ENCODE results near the gene MAP3K7. TPM values are rescaled to one million over a fixed set of nuclear protein-coding genes. Genes with fewer than 3 reads are reported as not detected.

Gene MAP3K7
- polyA plus RNA-seq, 1 donor (not counting 4 experiments of a cell fraction or from before 2014, with no cell fraction given), result 43.5 TPM

DNA sequence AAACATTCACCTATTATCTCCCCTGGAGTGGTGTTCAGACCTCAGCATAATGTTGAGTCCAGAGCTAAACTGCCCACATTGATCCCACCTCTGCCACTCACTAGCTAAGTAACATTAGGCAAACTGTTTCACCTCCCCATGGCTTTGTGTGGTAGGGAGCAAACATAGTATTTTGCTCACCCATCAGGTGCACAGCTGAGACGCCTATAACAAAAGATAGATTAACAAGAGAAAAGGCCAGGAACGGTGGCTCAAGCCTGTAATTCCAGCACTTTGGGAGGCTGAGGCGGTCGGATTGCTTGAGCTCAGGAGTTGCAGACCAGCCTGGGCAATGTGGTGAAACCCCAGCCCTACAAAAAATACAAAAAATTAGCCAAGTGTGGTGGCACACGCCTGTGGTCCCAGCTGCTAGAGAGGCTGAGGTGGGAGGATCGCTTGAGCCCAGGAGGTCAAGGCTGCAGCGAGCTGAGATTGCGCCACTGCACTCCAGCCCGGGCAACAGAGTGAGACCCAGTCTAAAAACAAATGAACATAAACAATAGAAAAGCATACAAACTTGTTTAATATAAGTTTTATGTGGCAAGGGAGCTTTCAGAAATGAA, 91.6 kb downstream of the MAP3K7 start:
- dilution Hi-C loops (cut with MboI; ENCODE audit: extremely low pct_ligation_motif_present, low sequenced_read_pairs), result no loop called here
- DNase-seq (ENCODE audit: low read depth, low spot score) (no peak), FAIRE-seq (no peak)
- H3K9me1 ChIP-seq (ENCODE audit: control insufficient read depth, extremely low read depth, insufficient read depth, low read length), result no peaks in the 10 kb centered on the region
- no peak overlapping the region for H3K27ac ChIP-seq (ENCODE audit: control insufficient read depth, insufficient read depth, low read length)
- no peaks in the 10 kb centered on the region for H3K27me3 ChIP-seq (ENCODE audit: control insufficient read depth, extremely low read depth, insufficient read depth, low read length)
- peaks cover 1% of the 10 kb centered on the region for H3K4me1 ChIP-seq (ENCODE audit: control insufficient read depth, extremely low read depth, insufficient read depth, low read length)
- H4K20me1 ChIP-seq (ENCODE audit: control insufficient read depth, extremely low read depth, insufficient read depth, low read length), result no peaks in the 10 kb centered on the region
- no peak overlapping the region for H3K4me2 ChIP-seq (ENCODE audit: control insufficient read depth, extremely low read depth, insufficient read depth, low read depth, low read length)
- no peak overlapping the region for H2AFZ ChIP-seq (ENCODE audit: control insufficient read depth, low read length)
- no peaks in the 10 kb centered on the region for H3K9me3 ChIP-seq (ENCODE audit: control insufficient read depth, low read depth, low read length)
- no peak overlapping the region for H3K9ac ChIP-seq (ENCODE audit: control insufficient read depth, extremely low read depth, insufficient read depth, low read length)
- no peaks in the 10 kb centered on the region for H3K36me3 ChIP-seq (ENCODE audit: control insufficient read depth in 2 of 2, extremely low read depth in 1 of 2, insufficient read depth in 2 of 2, low read length in 2 of 2)
- H3K79me2 ChIP-seq (ENCODE audit: control insufficient read depth, insufficient read depth, low read length), result no peaks in the 10 kb centered on the region
- no peak overlapping the region for H3K4me3 ChIP-seq (ENCODE audit: control insufficient read depth in 2 of 3, extremely low read depth in 1 of 3, insufficient read depth in 2 of 3, low read depth in 1 of 3, low read length in 3 of 3)
- TF ChIP-seq, protein P1, sequence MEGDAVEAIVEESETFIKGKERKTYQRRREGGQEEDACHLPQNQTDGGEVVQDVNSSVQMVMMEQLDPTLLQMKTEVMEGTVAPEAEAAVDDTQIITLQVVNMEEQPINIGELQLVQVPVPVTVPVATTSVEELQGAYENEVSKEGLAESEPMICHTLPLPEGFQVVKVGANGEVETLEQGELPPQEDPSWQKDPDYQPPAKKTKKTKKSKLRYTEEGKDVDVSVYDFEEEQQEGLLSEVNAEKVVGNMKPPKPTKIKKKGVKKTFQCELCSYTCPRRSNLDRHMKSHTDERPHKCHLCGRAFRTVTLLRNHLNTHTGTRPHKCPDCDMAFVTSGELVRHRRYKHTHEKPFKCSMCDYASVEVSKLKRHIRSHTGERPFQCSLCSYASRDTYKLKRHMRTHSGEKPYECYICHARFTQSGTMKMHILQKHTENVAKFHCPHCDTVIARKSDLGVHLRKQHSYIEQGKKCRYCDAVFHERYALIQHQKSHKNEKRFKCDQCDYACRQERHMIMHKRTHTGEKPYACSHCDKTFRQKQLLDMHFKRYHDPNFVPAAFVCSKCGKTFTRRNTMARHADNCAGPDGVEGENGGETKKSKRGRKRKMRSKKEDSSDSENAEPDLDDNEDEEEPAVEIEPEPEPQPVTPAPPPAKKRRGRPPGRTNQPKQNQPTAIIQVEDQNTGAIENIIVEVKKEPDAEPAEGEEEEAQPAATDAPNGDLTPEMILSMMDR (optimal IDR thresholded peaks at IDR 0.05 in 1 of 3, IDR thresholded peaks at IDR 0.05 in 1 of 3, conservative IDR thresholded peaks at IDR 0.05 in 1 of 3; ENCODE audit: extremely low read depth in 1 of 3, insufficient read depth in 2 of 3, low read length in 3 of 3), result no peak
- no peak for TF ChIP-seq EZH2 (IDR thresholded peaks at IDR 0.05; ENCODE audit: low read length)

DNA sequence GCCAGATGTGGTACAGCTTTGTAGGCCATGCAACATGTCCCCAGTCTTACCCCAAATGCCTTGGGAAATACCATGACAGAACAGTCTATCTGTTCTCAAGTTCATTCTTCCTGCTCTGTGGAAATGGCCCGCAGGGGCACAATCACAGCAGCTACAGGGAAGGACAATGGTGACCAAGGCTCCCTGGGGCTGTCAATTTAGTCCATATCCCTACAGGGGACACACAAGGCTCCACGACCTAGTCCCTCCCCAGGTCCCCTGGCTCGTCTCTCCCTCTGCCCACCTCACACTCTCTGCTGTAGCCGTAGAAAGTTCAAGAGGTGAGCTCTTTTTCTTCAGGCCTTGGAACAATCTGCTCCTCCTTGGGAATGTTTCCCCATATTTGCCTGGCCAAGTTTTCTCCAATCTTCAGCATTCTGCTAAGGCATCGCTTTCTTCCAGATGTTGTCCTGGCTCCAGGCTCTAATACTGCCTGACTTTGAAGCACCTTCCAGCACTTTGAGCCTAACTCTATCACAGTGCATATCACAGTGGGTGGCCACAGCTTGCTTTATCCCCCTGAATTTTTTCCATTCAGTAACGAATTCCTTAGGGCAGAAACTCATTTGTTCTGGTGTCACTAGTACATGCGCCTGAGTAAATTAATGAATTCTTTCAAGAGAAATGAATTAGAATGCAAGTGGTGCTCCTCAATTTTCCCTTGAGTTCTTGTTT, 92.6 kb downstream of the MAP3K7 start:
- DNase-seq (ENCODE audit: low read depth, low spot score) (no peak), FAIRE-seq (no peak)
- TF ChIP-seq EZH2 (IDR thresholded peaks at IDR 0.05; ENCODE audit: low read length), result no peak
- TF ChIP-seq, protein P1 (optimal IDR thresholded peaks at IDR 0.05 in 1 of 3, IDR thresholded peaks at IDR 0.05 in 1 of 3, conservative IDR thresholded peaks at IDR 0.05 in 1 of 3; ENCODE audit: extremely low read depth in 1 of 3, insufficient read depth in 2 of 3, low read length in 3 of 3), result no peak
- Histone ChIP-seq H3K36me3 (ENCODE audit: control insufficient read depth in 2 of 2, extremely low read depth in 1 of 2, insufficient read depth in 2 of 2, low read length in 2 of 2) (no peaks in the 10 kb centered on the region), H3K27me3 (ENCODE audit: control insufficient read depth, extremely low read depth, insufficient read depth, low read length) (no peaks in the 10 kb centered on the region), H3K79me2 (ENCODE audit: control insufficient read depth, insufficient read depth, low read length) (no peaks in the 10 kb centered on the region), H3K4me2 (ENCODE audit: control insufficient read depth, extremely low read depth, insufficient read depth, low read depth, low read length) (no peak overlapping the region), H3K27ac (ENCODE audit: control insufficient read depth, insufficient read depth, low read length) (no peak overlapping the region), H4K20me1 (ENCODE audit: control insufficient read depth, extremely low read depth, insufficient read depth, low read length) (no peaks in the 10 kb centered on the region), H3K4me3 (ENCODE audit: control insufficient read depth in 2 of 3, extremely low read depth in 1 of 3, insufficient read depth in 2 of 3, low read depth in 1 of 3, low read length in 3 of 3) (no peak overlapping the region), H3K4me1 (ENCODE audit: control insufficient read depth, extremely low read depth, insufficient read depth, low read length) (no peaks in the 10 kb centered on the region), H3K9me1 (ENCODE audit: control insufficient read depth, extremely low read depth, insufficient read depth, low read length) (no peaks in the 10 kb centered on the region), H3K9ac (ENCODE audit: control insufficient read depth, extremely low read depth, insufficient read depth, low read length) (no peak overlapping the region), H3K9me3 (ENCODE audit: control insufficient read depth, low read depth, low read length) (no peaks in the 10 kb centered on the region), H2AFZ (ENCODE audit: control insufficient read depth, low read length) (no peak overlapping the region)
- dilution Hi-C loops (cut with MboI; ENCODE audit: extremely low pct_ligation_motif_present, low sequenced_read_pairs), result no loop called here

All from keratinocyte (primary cell).